Ramos (cell line): ENCODE measurements around the gene GRAMD1A.

Experiments used
- in situ Hi-C: fragments of 300-500 bp; cut with MboI; formaldehyde crosslinking; loops from one replicate; pipeline ENCODE4 v1.14.3; 2022; ENCODE audit warnings: low sequenced_read_pairs; ENCODE audit not compliant: unreplicated experiment

GRAMD1A gene

DNA sequence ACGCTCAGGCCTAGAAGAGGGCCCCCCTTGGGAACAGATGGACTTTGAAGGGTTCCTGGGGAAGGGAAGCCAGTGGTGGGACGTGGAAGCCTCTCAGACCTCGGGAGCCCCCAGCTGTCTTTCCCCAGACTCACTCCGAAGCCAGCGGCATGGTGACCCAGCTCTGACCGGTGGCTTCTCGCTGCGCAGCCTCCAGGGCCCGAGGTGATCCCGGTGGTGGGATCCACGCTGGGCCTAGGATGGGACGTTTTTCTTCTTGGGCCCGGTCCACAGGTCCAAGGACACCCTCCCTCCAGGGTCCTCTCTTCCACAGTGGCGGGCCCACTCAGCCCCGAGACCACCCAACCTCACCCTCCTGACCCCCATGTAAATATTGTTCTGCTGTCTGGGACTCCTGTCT is 66.0 kb downstream of the GRAMD1A start:
- in situ Hi-C loops: no loop called here

DNA sequence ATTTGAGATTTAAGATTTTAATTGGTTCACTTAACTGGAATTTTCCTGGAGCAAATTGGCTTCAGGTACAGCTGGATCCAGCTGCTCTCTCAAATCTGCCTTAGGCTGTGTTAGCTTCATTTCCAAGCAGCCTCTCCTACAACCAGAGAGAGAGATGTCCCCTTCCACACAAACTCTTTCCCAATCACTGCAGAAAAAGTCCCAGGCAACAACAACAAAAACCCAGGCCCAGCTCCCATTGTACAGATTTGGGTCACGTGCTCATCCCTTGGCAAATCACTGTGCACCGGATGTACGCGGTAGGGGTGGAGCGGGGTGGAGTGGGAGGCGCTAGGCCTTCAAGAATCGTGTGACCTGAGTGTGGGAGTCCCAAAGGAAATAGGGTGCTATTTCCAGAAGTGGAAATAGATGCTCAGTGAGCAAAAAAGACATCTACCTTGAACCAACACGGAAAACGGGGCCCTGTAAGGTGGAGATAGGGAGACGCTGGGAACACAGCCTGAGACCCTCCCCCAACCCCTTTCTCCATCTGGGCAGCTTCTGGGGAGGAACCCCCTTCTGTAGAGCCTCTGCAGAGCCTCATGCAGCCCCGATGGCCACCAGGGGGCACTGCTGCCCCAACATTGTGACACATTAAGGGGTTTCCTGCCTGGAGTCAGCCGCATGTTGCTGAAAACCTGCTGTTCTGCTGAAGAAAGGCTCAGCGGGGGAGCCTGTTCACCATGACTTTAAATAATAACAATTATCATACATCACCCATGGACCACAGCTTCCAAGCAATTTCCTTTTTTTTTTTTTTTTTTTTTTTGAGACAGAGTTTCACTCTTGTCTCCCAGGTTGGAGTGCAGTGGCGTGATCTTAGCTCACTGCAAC is 66.8 kb downstream of the GRAMD1A start:
- in situ Hi-C loops: no loop called here

DNA sequence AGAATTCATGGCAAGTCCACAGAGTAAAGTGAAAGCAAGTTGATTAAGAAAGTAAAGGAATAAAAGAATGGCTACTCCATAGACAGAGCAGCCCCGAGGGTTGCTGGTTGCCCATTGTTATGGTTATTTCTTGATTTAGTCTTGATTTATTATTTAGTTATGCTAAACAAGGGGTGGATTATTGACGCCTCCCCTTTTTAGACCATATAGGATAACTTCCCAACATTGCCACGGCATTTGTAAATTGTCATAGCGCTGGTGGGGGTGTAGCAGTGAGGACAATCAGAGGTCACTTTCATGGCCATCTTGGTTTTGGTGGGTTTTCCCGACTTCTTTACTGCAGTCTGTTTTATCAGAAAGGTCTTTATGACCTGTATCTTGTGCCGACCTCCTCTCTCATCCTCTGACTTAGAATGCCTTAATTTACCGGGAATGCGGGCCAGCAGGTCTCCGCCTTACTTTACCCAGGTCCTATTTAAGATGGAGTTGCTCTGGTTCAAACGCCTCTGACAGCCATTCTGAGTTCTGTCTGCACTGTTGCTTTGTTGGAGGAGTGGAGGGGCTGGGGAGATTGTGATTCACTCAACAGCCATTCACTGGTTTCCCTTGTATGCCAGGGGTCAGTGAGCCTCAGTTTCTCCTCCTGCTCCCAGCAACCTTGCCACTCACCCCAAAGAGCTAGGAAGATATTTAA is 69.0 kb downstream of the GRAMD1A start:
- in situ Hi-C loops: no loop called here

DNA sequence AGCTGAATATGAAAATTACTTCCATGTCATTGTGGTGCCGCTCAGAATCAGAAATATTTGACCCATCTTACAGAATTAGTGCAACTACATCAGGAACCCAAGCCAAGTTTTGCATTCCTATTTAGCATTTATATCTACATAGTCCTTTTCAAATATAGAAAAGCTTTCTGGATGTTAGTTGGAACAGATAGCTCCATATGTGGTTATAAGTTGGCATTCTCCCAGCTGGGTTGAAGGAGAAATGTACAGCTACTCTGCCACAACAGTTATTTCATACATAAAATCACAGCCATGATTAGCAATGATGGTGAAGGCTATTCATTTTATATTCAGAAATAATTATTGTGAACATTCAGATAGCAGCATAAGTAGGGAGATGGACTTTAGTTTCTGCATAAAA is 69.6 kb downstream of the GRAMD1A start:
- in situ Hi-C loops: no loop called here

DNA sequence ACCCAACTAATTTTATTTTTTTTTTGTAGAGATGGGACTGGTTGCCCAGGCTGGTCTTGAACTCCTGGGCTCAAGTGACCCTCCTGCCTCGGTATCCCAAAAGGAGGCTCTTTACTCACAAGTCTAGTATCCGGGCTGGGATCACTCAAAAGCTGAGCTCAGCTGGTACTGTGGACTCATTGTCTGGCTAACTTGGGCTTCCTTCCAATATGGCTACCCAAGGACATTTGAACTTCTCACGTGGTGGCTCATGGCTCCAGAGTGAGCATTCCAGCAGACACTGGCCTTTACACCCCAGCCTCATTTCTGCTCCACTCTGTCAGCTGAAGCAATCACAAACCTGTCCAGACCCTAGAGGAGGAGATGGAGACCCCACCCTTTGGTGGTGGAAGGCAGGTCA is 70.3 kb downstream of the GRAMD1A start:
- in situ Hi-C loops: no loop called here

DNA sequence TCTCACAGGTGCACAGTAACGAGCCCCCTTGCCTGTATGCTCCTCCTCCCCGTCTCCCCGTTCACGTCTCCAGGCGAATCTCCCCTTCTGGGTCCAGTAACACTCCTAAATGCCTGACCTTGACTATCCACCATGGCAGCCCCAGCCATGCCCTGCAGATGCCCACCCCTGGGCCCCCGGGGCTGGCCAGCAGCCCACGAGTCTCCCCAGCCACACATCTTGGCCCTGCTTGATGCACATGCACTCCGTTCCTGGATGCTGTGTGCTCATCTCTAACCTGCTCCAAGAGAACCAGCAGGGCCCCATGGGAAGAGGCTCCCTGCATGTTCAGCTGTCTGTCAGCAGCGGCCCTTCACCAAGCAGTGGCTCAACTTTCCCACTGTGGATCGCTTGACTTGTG is 73.4 kb downstream of the GRAMD1A start:
- in situ Hi-C loops: no loop called here

DNA sequence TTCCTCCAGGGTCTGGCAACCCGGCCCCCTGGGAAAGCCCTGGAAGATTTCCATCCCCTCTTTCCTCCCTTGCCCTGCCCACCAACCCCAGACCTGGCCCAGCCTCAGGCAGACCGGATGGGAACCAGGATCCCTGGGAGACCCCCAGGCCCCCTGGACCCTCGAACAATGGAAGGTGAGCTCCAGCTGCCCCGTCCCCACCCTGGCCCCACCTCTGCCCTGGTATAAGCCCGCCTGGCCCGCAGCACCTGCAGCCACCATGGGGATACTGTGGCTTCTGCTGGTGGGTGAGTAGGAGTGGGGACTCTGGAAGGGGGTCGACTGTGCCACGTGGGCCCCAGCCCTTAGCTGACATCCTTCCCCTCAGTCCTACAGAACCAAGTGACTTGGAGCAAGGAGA is 73.8 kb downstream of the GRAMD1A start:
- in situ Hi-C loops: no loop called here

DNA sequence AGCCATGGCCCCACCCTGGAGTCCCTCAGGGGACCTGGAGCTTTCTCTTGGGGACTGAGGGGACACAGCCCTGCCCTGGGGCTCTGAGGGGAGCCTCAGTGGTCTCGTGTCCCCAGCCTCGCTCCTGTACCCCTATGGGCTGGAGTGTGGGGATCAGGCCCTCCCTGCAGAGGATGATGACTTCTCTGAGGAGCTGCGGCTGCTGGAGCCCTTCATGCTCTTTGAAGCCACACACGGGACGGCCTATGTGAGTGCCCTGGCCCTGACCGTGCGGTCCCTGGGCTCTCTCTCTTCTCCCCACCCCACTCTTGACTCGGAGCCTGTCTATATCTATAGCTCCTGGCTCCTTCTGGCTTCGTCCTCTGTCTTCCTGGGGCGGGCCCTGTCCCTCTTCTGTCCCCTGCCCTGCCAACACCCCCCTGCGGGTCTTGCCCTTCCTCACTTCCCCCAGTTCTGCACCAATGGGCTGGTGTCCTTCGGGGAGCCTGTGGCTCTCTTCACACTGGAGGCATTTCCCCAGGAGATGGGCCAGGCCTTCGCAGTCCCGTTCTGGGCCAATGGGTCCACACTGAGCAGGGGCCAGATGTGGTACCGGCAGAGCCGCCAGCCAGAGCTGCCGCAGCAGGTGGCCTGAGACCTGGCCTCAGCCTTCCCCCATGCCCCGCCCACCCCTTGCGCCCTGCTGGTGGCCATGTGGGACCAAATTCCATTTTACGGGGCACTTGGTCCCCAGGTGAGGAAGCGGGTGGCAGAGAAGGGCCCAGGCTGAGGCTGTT is 74.5 kb downstream of the GRAMD1A start:
- in situ Hi-C loops: loop anchor here (5.0 kb wide), 1 partner anchor 138 kb away; no protein-coding TSS in a partner anchor

DNA sequence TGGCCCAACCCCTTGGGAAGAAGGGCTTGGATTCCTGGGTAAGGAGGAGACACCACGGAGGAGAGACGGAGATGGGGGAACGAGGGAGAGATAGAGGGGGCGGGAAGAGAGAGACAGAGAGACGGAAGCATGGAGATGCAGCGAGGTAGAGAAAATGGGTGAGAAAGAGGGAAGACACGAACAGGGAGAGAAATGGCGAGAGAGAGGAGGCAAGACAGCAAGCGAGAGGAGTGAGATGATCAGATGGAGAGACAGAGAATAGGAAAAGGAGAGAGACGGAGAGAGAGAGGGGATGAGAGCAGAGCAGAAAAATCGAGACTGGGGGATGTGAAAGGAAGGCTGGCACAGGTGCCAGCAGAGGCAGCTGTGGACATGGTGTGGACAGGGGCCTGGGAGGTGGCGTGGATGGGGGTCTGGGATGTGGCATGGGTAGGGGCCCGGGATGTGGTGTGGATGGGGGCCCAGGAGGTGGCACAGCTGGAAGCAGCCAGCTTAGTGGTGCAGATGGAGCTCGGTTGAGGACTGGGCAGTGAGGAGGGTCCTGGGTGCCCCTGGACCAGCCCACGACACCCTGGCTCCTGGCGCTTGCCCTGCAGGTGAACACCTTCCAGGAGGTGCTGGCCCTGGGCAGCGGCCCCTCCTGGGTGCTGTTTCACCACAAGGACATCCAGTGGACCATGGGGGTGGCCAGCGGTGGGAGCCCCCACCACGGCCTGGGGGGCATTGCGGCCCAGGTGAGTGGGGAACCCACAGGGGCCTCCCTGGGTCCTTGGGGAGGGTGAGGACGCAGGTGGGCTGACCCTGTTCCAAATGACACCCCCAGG is 75.3 kb downstream of the GRAMD1A start:
- in situ Hi-C loops: loop anchor here (5.0 kb wide), 1 partner anchor 137 kb away; no protein-coding TSS in a partner anchor

DNA sequence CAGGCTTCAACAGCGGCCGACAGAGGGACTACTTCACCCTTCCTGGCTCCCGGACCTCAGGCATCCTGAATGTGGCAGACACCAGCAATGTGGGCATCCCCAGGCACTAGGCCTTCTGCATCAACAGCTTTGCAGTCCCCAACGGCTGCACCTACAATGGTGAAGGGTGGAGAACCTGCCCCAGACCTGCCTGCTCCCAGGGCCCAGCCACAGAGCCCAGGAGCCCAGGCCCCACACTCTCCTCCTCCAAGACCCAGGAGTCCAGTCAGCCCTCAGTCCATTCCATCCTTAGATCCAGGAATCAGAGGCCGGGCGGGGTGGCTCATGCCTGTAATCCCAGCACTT is 75.9 kb downstream of the GRAMD1A start:
- in situ Hi-C loops: loop anchor here (5.0 kb wide), 1 partner anchor 136 kb away; no protein-coding TSS in a partner anchor
